Measurements from ENCODE around the gene NCAPG2. TPM values are rescaled to one million over a fixed set of nuclear protein-coding genes. Genes with fewer than 3 reads are reported as not detected.

The NCAPG2 gene
- total and polyA plus RNA-seq, 2 of the 13 experiments (the other 11 are each of a cell fraction or from before 2014, with no cell fraction given) = 15.1 to 30.7 TPM

GRCh38 chr7:158596309-158596708 lies 108.3 kb downstream of the NCAPG2 start:
- no peak overlapping the region for H3K9ac ChIP-seq (ENCODE audit: insufficient read depth, low read depth, low read length)
- FAIRE-seq = no peak
- no peaks in the 10 kb centered on the region for H4K20me1 ChIP-seq (ENCODE audit: insufficient read depth, low read length)
- H2AFZ ChIP-seq (ENCODE audit: low read length) = no peak overlapping the region
- TF ChIP-seq ZNF256 (CRISPR knock-in tag; conservative IDR thresholded peaks at IDR 0.05) (no peak), TBP (CRISPR knock-in tag; IDR thresholded peaks at IDR 0.05) (no peak), SIX4 (CRISPR knock-in tag; IDR thresholded peaks at IDR 0.05) (no peak), GLI4 (CRISPR knock-in tag; IDR thresholded peaks at IDR 0.05; ENCODE audit: borderline replicate concordance) (no peak), ZNF678 (CRISPR knock-in tag; IDR thresholded peaks at IDR 0.05) (no peak), ZBTB39 (CRISPR knock-in tag; IDR thresholded peaks at IDR 0.05) (no peak), ELF3 (CRISPR knock-in tag; IDR thresholded peaks at IDR 0.05) (no peak), BRCA1 (CRISPR knock-in tag; IDR thresholded peaks at IDR 0.05) (no peak), FOXA3 (CRISPR knock-in tag; IDR thresholded peaks at IDR 0.05) (no peak), PRPF4 (IDR thresholded peaks at IDR 0.05; ENCODE audit: low read depth, low read length, poor library complexity, severe bottlenecking) (no peak), FLYWCH1 (CRISPR knock-in tag; IDR thresholded peaks at IDR 0.05) (no peak), EED (CRISPR knock-in tag; IDR thresholded peaks at IDR 0.05) (no peak), ZNF430 (CRISPR knock-in tag; IDR thresholded peaks at IDR 0.05) (no peak)
- TF ChIP-seq, protein P1, sequence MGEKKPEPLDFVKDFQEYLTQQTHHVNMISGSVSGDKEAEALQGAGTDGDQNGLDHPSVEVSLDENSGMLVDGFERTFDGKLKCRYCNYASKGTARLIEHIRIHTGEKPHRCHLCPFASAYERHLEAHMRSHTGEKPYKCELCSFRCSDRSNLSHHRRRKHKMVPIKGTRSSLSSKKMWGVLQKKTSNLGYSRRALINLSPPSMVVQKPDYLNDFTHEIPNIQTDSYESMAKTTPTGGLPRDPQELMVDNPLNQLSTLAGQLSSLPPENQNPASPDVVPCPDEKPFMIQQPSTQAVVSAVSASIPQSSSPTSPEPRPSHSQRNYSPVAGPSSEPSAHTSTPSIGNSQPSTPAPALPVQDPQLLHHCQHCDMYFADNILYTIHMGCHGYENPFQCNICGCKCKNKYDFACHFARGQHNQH (CRISPR knock-in tag; IDR thresholded peaks at IDR 0.05) = no peak
- TF ChIP-seq, protein P2, sequence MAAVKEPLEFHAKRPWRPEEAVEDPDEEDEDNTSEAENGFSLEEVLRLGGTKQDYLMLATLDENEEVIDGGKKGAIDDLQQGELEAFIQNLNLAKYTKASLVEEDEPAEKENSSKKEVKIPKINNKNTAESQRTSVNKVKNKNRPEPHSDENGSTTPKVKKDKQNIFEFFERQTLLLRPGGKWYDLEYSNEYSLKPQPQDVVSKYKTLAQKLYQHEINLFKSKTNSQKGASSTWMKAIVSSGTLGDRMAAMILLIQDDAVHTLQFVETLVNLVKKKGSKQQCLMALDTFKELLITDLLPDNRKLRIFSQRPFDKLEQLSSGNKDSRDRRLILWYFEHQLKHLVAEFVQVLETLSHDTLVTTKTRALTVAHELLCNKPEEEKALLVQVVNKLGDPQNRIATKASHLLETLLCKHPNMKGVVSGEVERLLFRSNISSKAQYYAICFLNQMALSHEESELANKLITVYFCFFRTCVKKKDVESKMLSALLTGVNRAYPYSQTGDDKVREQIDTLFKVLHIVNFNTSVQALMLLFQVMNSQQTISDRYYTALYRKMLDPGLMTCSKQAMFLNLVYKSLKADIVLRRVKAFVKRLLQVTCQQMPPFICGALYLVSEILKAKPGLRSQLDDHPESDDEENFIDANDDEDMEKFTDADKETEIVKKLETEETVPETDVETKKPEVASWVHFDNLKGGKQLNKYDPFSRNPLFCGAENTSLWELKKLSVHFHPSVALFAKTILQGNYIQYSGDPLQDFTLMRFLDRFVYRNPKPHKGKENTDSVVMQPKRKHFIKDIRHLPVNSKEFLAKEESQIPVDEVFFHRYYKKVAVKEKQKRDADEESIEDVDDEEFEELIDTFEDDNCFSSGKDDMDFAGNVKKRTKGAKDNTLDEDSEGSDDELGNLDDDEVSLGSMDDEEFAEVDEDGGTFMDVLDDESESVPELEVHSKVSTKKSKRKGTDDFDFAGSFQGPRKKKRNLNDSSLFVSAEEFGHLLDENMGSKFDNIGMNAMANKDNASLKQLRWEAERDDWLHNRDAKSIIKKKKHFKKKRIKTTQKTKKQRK (IDR thresholded peaks at IDR 0.05; ENCODE audit: low read length) = no peak
- peaks cover 18% of the 10 kb centered on the region for H3K4me1 ChIP-seq (ENCODE audit: insufficient read depth, low read length)
- no peaks in the 10 kb centered on the region for H3K27me3 ChIP-seq (ENCODE audit: control insufficient read depth in 1 of 2, insufficient read depth in 2 of 2, low read length in 2 of 2)
- H3K4me2 ChIP-seq (ENCODE audit: low read depth, low read length) = no peak overlapping the region
- DNase-seq (ENCODE audit: low spot score) = no peak
- no TSS peak for BruUV-seq (replicated peaks)
- ATAC-seq = no peak
- ChIA-PET CTCF (ENCODE audit: low intra/inter-chr PET ratio, low total read pairs) (no interaction called here), POLR2A (no interaction called here)
- H3K79me2 ChIP-seq (ENCODE audit: insufficient read depth, low read length) = no peaks in the 10 kb centered on the region
- WGBS (ENCODE audit: low lambda C conversion rate) = 50% methylated on average over 2 of the region's 4 CpGs
- in situ Hi-C loops (cut with HindIII; ENCODE audit: extremely low pct_ligation_motif_present, low pct_unique_long_range_greater_than_20kb) (no loop called here), intact Hi-C loops (cut with micrococcal nuclease; ENCODE audit: unreplicated experiment) (no loop called here)
- H3K4me3 ChIP-seq (replicated peaks in 1 of 3; ENCODE audit: insufficient read depth in 1 of 3, low read depth in 2 of 3, low read length in 3 of 3) = no peak overlapping the region
- H3K36me3 ChIP-seq (replicated peaks in 1 of 2; ENCODE audit: control insufficient read depth in 1 of 2, insufficient read depth in 2 of 2, low read length in 2 of 2) = no peaks in the 10 kb centered on the region
- H3K27ac ChIP-seq (ENCODE audit: extremely low read length, insufficient read depth, low read length) = no peak overlapping the region
- H3K9me3 ChIP-seq (ENCODE audit: low read length) = peaks cover 20% of the 10 kb centered on the region

Measured in HepG2 (cell line).